Trophoblast cell (in vitro differentiated cells and primary cell): ENCODE measurements around the gene TMEM95.

Experiments
- DNase-seq, 2 donors: peaks; one replicate each; pipeline ENCODE4 v3.0.0-alpha.2; 2016
- H2AFZ ChIP-seq: 2 replicates; pipeline ENCODE4 v1.6.1; 2013; ENCODE audit warnings: low read length, moderate library complexity, mild to moderate bottlenecking; ENCODE audit not compliant: insufficient read depth, poor library complexity
- H2AK5ac ChIP-seq: 2 replicates; pipeline ENCODE4 v1.6.1; 2013; ENCODE audit warnings: mild to moderate bottlenecking, low read length
- H2BK120ac ChIP-seq: 2 replicates; pipeline ENCODE4 v1.6.1; 2013; ENCODE audit warnings: low read length, mild to moderate bottlenecking, moderate library complexity; ENCODE audit not compliant: insufficient read depth, poor library complexity
- H2BK12ac ChIP-seq: 2 replicates; pipeline ENCODE4 v1.6.1; 2013; ENCODE audit warnings: mild to moderate bottlenecking, low read length, moderate library complexity
- H2BK5ac ChIP-seq: 2 replicates; pipeline ENCODE4 v1.6.1; 2013; ENCODE audit warnings: low read length, low read depth, moderate library complexity, mild to moderate bottlenecking; ENCODE audit not compliant: poor library complexity
- H3K14ac ChIP-seq: 2 replicates; pipeline ENCODE4 v1.6.1; 2013; ENCODE audit warnings: mild to moderate bottlenecking, low read length
- H3K18ac ChIP-seq: 2 replicates; pipeline ENCODE4 v1.6.1; 2013; ENCODE audit warnings: mild to moderate bottlenecking, low read length
- H3K23ac ChIP-seq: 2 replicates; pipeline ENCODE4 v1.6.1; 2013; ENCODE audit warnings: low read length
- H3K27ac ChIP-seq: 2 replicates; pipeline ENCODE4 v1.5.1; 2013; ENCODE audit warnings: low read depth, mild to moderate bottlenecking, inconsistent platforms, low read length, moderate library complexity
- H3K27me3 ChIP-seq: 2 replicates; pipeline ENCODE4 v1.6.1; 2013; ENCODE audit warnings: inconsistent platforms, mild to moderate bottlenecking, low read length, moderate library complexity; ENCODE audit not compliant: insufficient read depth
- H3K36me3 ChIP-seq, 2 experiments: 1 replicate in 1 of 2; 2 replicates in 1 of 2; pipeline ENCODE4 v1.6.1; 2013; ENCODE audit warnings: low read length in 2 of 2, mild to moderate bottlenecking in 2 of 2, moderate library complexity in 1 of 2; ENCODE audit not compliant: insufficient read depth in 2 of 2, control insufficient read depth in 1 of 2
- H3K4ac ChIP-seq: 2 replicates; pipeline ENCODE4 v1.6.1; 2013; ENCODE audit warnings: low read depth, mild to moderate bottlenecking, low read length, moderate library complexity
- H3K4me1 ChIP-seq, 2 experiments: 1 replicate in 1 of 2; 2 replicates in 1 of 2; pipeline ENCODE4 v1.6.1; 2013; ENCODE audit warnings: low read length in 2 of 2, mild to moderate bottlenecking in 2 of 2, moderate library complexity in 1 of 2; ENCODE audit not compliant: insufficient read depth in 2 of 2, control insufficient read depth in 1 of 2
- H3K4me2 ChIP-seq: 2 replicates; pipeline ENCODE4 v1.6.1; 2013; ENCODE audit warnings: inconsistent platforms, mild to moderate bottlenecking, low read length, moderate library complexity
- H3K4me3 ChIP-seq: 2 replicates; pipeline ENCODE4 v1.5.1; 2013; ENCODE audit warnings: mild to moderate bottlenecking, low read depth, low read length, inconsistent platforms
- H3K79me1 ChIP-seq: one replicate; pipeline ENCODE4 v1.6.1; 2013; ENCODE audit warnings: low read length
- H3K79me2 ChIP-seq: 2 replicates; pipeline ENCODE4 v1.6.1; 2013; ENCODE audit warnings: low read length, mild to moderate bottlenecking; ENCODE audit not compliant: control insufficient read depth, insufficient read depth, poor library complexity
- H3K9ac ChIP-seq: 2 replicates; pipeline ENCODE4 v1.6.1; 2013; ENCODE audit warnings: mild to moderate bottlenecking, low read length
- H3K9me3 ChIP-seq: 2 replicates; pipeline ENCODE4 v1.6.1; 2013; ENCODE audit warnings: low read depth, mild to moderate bottlenecking, control low read depth, inconsistent platforms, low read length; ENCODE audit not compliant: insufficient read depth
- H4K12ac ChIP-seq: 2 replicates; pipeline ENCODE4 v1.6.1; 2013; ENCODE audit warnings: low read depth, mild to moderate bottlenecking, low read length, moderate library complexity
- H4K8ac ChIP-seq: 2 replicates; pipeline ENCODE4 v1.6.1; 2013; ENCODE audit warnings: low read depth, mild to moderate bottlenecking, low read length, moderate library complexity
- H4K91ac ChIP-seq: one replicate; pipeline ENCODE4 v1.6.1; 2013; ENCODE audit warnings: low read depth, mild to moderate bottlenecking, low read length, moderate library complexity
- WGBS: extraction: QIAGEN DNeasy Blood & Tissue Kit; methylation state at CpG from one replicate; pipeline ENCODE4 v1.1.7; 2013; ENCODE audit warnings: missing lambda C conversion rate; ENCODE audit not compliant: insufficient read length, insufficient coverage; ENCODE audit errors: extremely low coverage; 5-methylcytosine and 5-hydroxymethylcytosine counted together

Gene TMEM95

DNA sequence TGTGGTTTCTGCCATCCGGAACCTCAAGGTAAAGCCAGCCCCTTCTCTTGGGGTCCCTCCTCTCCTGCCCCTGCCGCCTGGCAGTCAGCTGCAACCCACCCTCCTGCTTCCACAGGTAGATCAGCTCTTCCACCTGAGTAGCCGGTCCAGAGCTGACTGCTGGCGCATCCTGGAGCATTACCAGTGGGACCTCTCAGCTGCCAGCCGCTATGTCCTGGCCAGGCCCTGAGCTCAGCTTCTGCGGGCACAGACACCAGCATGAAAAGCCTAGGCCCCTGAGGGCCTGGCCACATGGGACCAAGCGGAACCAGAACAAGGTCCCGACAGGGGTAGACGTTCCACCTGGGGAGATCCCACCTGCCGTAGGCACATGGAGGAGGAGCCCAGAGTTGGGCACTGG, 33.9 kb downstream of the TMEM95 start:
- Histone ChIP-seq H3K9ac (no peak overlapping the region), H3K4ac (no peak overlapping the region), H3K27me3 (no peaks in the 10 kb centered on the region), H4K12ac (no peak overlapping the region), H3K27ac (no peak overlapping the region), H3K23ac (no peak overlapping the region), H3K18ac (no peak overlapping the region), H4K8ac (no peak overlapping the region), H2AFZ (no peak overlapping the region), H2AK5ac (no peak overlapping the region), H3K79me1 (peaks cover 6% of the 10 kb centered on the region), H3K14ac (no peak overlapping the region), H3K4me1 (peaks cover 12 to 15% of the 10 kb centered on the region in 2 experiments), H2BK12ac (no peak overlapping the region), H2BK5ac (no peak overlapping the region), H3K9me3 (no peaks in the 10 kb centered on the region), H3K79me2 (peaks cover 5% of the 10 kb centered on the region), H3K4me3 (no peak overlapping the region), H3K36me3 (peaks cover 56 to 58% of the 10 kb centered on the region in 2 experiments), H2BK120ac (no peak overlapping the region), H3K4me2 (no peak overlapping the region), H4K91ac (no peak overlapping the region)
- no CpG with 5 or more reads among the region's 10 CpGs for WGBS
- no peak for DNase-seq

DNA sequence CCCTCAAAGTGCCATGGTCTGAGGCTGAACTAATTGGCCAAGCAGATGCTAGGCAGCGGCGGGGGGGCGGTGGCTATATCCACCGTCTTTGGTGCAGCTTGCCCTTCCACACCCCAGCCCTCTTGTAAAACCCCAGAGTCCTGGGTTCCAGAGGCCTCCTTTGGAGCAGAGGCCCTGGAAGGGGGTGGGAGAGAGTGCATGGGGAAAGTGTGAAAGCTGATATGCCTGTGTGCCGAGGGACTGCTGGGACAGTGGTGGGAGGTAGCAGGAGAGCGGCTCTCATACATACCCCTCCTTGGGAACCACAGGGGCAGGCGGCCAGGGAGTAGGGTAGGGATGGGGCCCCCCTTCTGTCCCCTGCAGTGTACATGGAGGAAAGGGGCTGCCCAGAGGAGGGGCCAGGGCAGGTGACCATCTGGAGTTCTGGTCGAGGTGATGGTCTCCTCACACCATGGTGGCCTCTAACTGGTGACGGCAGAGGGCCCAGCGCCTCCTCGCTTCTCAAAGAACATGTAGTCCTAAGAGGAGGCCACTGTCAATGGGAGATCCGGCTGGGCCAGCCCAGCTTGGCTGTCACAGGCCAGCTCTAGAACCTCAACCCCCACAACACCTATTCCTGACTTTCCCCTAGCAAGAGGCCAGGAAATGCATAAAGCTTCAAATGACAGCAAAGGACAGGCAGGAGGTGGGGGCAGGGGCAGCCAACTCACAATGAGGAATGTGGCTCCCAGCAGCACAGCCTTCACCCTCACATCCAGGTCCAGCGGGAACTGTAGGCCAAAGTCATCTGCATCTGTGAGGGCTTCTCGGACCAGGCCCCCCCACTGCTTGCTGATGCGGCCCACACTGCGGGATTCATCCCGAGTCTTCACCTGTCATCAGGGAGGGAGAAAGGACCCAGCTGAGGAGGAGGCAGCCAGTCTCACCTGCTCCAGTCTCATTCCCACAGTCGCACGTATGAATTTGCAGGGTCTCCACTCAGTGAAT, 35.3 kb downstream of the TMEM95 start:
- Histone ChIP-seq H3K4me1 (peaks cover 11 to 12% of the 10 kb centered on the region in 2 experiments), H3K9me3 (no peaks in the 10 kb centered on the region), H2BK5ac (no peak overlapping the region), H3K36me3 (peaks cover 52 to 56% of the 10 kb centered on the region in 2 experiments), H3K14ac (no peak overlapping the region), H2AFZ (no peak overlapping the region), H3K79me2 (peaks cover 12% of the 10 kb centered on the region), H3K4me2 (no peak overlapping the region), H4K91ac (no peak overlapping the region), H3K27me3 (no peaks in the 10 kb centered on the region), H3K79me1 (peaks cover 17% of the 10 kb centered on the region), H3K4ac (no peak overlapping the region), H4K8ac (no peak overlapping the region), H3K18ac (no peak overlapping the region), H2BK12ac (no peak overlapping the region), H4K12ac (no peak overlapping the region), H2BK120ac (no peak overlapping the region), H3K23ac (no peak overlapping the region), H3K9ac (no peak overlapping the region), H2AK5ac (no peak overlapping the region), H3K27ac (no peak overlapping the region), H3K4me3 (no peak overlapping the region)
- WGBS = no CpG with 5 or more reads among the region's 19 CpGs
- no peak for DNase-seq

DNA sequence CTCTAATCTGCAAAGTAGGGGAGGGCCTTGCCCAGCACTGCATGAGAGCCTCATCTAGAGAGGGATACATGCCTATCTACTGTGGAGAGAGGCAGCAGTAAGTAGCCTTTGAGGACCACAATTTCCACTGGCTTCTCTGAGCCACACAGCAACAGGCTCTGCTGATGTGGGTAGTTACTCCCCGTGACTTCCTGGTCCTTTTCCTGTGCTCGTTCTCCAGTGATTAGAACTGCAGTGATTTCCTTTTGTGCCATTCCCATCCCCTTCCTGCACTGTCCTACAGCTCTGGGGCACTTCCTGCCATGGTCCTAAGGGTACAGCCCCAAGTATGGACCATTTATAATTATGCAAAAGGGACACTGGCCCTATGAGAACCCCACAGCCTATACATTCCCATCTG, 36.4 kb downstream of the TMEM95 start:
- H3K36me3 ChIP-seq = peaks cover 50 to 53% of the 10 kb centered on the region in 2 experiments
- peaks cover 11 to 16% of the 10 kb centered on the region in 2 experiments for H3K4me1 ChIP-seq
- peaks cover 12% of the 10 kb centered on the region for H3K79me2 ChIP-seq
- H3K27me3 ChIP-seq = no peaks in the 10 kb centered on the region
- no peak overlapping the region for H2AFZ ChIP-seq
- H2BK5ac ChIP-seq = no peak overlapping the region
- no peak overlapping the region for H3K9ac ChIP-seq
- no peak for DNase-seq
- H3K23ac ChIP-seq = no peak overlapping the region
- no peak overlapping the region for H3K4me2 ChIP-seq
- H2AK5ac ChIP-seq = no peak overlapping the region
- H4K12ac ChIP-seq = no peak overlapping the region
- no peak overlapping the region for H2BK12ac ChIP-seq
- H4K91ac ChIP-seq = no peak overlapping the region
- no CpG with 5 or more reads among the region's 2 CpGs for WGBS
- H3K27ac ChIP-seq = no peak overlapping the region
- no peak overlapping the region for H4K8ac ChIP-seq
- H3K4ac ChIP-seq = no peak overlapping the region
- H3K18ac ChIP-seq = no peak overlapping the region
- H3K9me3 ChIP-seq = no peaks in the 10 kb centered on the region
- no peak overlapping the region for H2BK120ac ChIP-seq
- peaks cover 17% of the 10 kb centered on the region for H3K79me1 ChIP-seq
- no peak overlapping the region for H3K14ac ChIP-seq
- no peak overlapping the region for H3K4me3 ChIP-seq

DNA sequence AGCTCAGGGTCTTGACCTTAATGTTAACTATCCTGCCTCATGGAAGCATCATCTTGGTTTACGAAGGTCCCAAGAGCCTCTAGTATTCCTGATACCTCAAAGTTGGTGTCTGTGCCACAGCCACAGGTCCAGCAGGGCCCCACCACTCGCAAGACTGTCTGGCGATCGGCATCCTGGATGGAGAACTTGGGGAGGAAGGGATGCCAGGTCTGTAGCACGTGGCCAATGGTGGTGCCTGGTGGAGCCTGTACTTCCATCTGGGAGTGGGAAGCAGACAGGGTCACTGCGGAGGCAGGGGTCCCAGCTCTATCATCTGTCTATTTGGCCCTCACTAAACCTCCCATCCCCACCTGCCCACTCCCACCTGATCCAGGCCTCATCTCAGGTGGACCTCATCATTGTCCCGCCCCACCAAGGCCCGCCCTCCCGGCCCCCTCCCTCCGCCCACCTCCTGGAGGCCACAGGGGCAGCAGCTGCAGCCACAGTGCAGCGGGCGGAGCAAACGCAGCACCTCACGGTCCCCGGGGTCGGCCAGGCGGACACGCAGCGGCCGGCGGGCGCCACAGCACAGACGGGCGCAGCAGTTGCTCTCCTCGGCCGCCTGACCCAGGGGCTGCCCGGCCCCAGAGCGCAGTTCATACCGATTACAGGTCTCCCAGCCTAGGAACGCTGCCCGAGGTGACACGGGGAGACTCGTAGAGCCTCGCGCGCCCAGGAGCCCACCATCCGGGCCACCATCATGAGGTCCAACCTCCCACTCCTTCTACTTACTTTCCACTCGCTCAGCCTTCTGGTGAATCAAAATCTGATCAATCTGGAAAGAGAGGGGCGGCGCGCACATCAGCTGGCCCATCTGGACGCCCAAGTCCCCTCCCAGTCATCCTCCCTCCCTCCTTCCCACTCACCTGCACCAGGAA, 38.0 kb downstream of the TMEM95 start:
- Histone ChIP-seq H3K9ac (no peak overlapping the region), H4K91ac (peak overlapping the region; percentile 64), H4K8ac (peak overlapping the region; percentile 12), H3K27me3 (no peaks in the 10 kb centered on the region), H2AFZ (no peak overlapping the region), H4K12ac (no peak overlapping the region), H3K79me1 (peaks cover 17% of the 10 kb centered on the region), H2BK12ac (peak overlapping the region; percentile 15), H3K4me3 (peak overlapping the region; percentile 85), H3K79me2 (peaks cover 12% of the 10 kb centered on the region), H2AK5ac (peak overlapping the region; percentile 83), H2BK120ac (no peak overlapping the region), H3K14ac (peak overlapping the region; percentile 84), H3K23ac (no peak overlapping the region), H3K9me3 (no peaks in the 10 kb centered on the region), H3K4ac (peak overlapping the region; percentile 60), H3K4me2 (peak overlapping the region; percentile 92), H3K27ac (no peak overlapping the region), H3K4me1 (peaks cover 11 to 16% of the 10 kb centered on the region in 2 experiments), H3K36me3 (peaks cover 40 to 44% of the 10 kb centered on the region in 2 experiments), H2BK5ac (no peak overlapping the region), H3K18ac (peak overlapping the region; percentile 48)
- no peak for DNase-seq
- WGBS = no CpG with 5 or more reads among the region's 42 CpGs
